B cell (primary cell): ENCODE measurements around the gene RMDN2. TPM values are rescaled to one million over a fixed set of nuclear protein-coding genes. Genes with fewer than 3 reads are reported as not detected.

Experiments
- ATAC-seq: fragments of 200-7000 bp; cut with Tn5 transposase; one replicate; pipeline ENCODE4 v1.10.0; 2021; ENCODE audit warnings: low read depth, mild to moderate bottlenecking, moderate number of reproducible peaks, moderate library complexity
- CTCF ChIA-PET: fragments of 350-600 bp; sonication (Branson Sonifier 250); formaldehyde crosslinking; loops from one replicate; lab custom pipeline; 2021; ENCODE audit warnings: antibody characterized with exemption, inconsistent platforms; lab: Charles Lee
- POLR2A ChIA-PET: fragments of 350-600 bp; sonication (Branson Sonifier 250); formaldehyde crosslinking; loops from one replicate; lab custom pipeline; 2021; ENCODE audit warnings: antibody characterized with exemption; lab: Charles Lee
- DNase-seq: peaks from one replicate; pipeline ENCODE4 v3.0.0; 2013
- H2AFZ ChIP-seq: 2 replicates; pipeline ENCODE4 v1.6.1; 2012; ENCODE audit warnings: mild to moderate bottlenecking, low read depth, low read length; ENCODE audit not compliant: insufficient read depth, poor library complexity, severe bottlenecking
- H3K27ac ChIP-seq, 2 donors: 1 replicate in 1 of 2; 2 replicates in 1 of 2; pipeline ENCODE4 v1.5.1; 2012 to 2013; ENCODE audit warnings: low read length in 2 of 2, mild to moderate bottlenecking in 2 of 2, moderate library complexity in 1 of 2
- H3K27me3 ChIP-seq, 4 experiments: fragments of 200-600 bp in 1 of 4; sonication (generic) in 1 of 4; replicated peaks in 1 of 4; 1 replicate in 2 of 4; 2 replicates in 2 of 4; pipeline versions ENCODE4 v1.6.1 to v1.7.0; 2013 to 2016; ENCODE audit warnings: low read length in 3 of 4, mild to moderate bottlenecking in 2 of 4, mixed read lengths in 1 of 4, moderate library complexity in 1 of 4; ENCODE audit not compliant: insufficient read depth in 4 of 4, control insufficient read depth in 3 of 4; ENCODE audit errors: control extremely low read depth in 1 of 4
- H3K36me3 ChIP-seq, 2 experiments: replicated peaks in 1 of 2; 1 replicate in 1 of 2; 2 replicates in 1 of 2; pipeline versions ENCODE4 v1.6.1 to v1.7.1; 2013; ENCODE audit warnings: low read length in 1 of 2; ENCODE audit not compliant: insufficient read depth in 2 of 2, control insufficient read depth in 1 of 2; ENCODE audit errors: control extremely low read depth in 1 of 2, extremely low read depth in 1 of 2
- H3K4me1 ChIP-seq, 2 donors: fragments of 200-600 bp in 1 of 2; sonication (generic) in 1 of 2; 1 replicate in 1 of 2; 2 replicates in 1 of 2; pipeline versions ENCODE4 v1.5.1 to v1.6.1; 2013 to 2017; ENCODE audit warnings: low read length in 2 of 2; ENCODE audit not compliant: control insufficient read depth in 2 of 2, insufficient read depth in 2 of 2
- H3K4me2 ChIP-seq: replicated peaks from 2 replicates; pipeline ENCODE3; 2012; ENCODE audit warnings: mild to moderate bottlenecking, low read depth, low read length; ENCODE audit not compliant: poor library complexity, severe bottlenecking
- H3K4me3 ChIP-seq, 5 experiments: fragments of 200-600 bp in 1 of 5; sonication (generic) in 1 of 5; 1 replicate in 3 of 5; 2 replicates in 2 of 5; pipeline versions ENCODE4 v1.5.1 to v1.7.0; 2011 to 2016; ENCODE audit warnings: low read length in 4 of 5, mild to moderate bottlenecking in 4 of 5, low read depth in 2 of 5, control low read depth in 1 of 5, moderate library complexity in 1 of 5; ENCODE audit not compliant: insufficient read depth in 1 of 5; ENCODE audit errors: control extremely low read depth in 1 of 5, extremely low read depth in 1 of 5
- H3K79me2 ChIP-seq: fragments of 200-600 bp; sonication (generic); one replicate; pipeline ENCODE4 v1.6.0; 2016; ENCODE audit warnings: low read length; ENCODE audit not compliant: control insufficient read depth, insufficient read depth
- H3K9ac ChIP-seq: fragments of 200-600 bp; sonication (generic); 2 replicates; pipeline ENCODE4 v1.6.1; 2017; ENCODE audit warnings: mild to moderate bottlenecking, low read length, moderate library complexity
- H3K9me3 ChIP-seq, 3 donors: one replicate each; pipeline versions ENCODE4 v1.6.1 to v1.7.1; 2013; ENCODE audit warnings: low read length in 2 of 3; ENCODE audit not compliant: control insufficient read depth in 2 of 3, insufficient read depth in 1 of 3; ENCODE audit errors: control extremely low read depth in 1 of 3
- H4K20me1 ChIP-seq: 2 replicates; pipeline ENCODE4 v1.6.0; 2012; ENCODE audit warnings: mild to moderate bottlenecking, low read length; ENCODE audit not compliant: insufficient read depth, control insufficient read depth, poor library complexity, severe bottlenecking
- H3K27ac Mint-ChIP-seq: one replicate; pipeline ENCODE4 v1.8.0; 2021; ENCODE audit warnings: mixed read lengths
- H3K27me3 Mint-ChIP-seq: one replicate; pipeline ENCODE4 v1.8.0; 2021; ENCODE audit warnings: mixed read lengths
- H3K4me1 Mint-ChIP-seq: one replicate; pipeline ENCODE4 v1.8.0; 2021; ENCODE audit warnings: mixed read lengths
- H3K4me3 Mint-ChIP-seq: one replicate; pipeline ENCODE4 v1.8.0; 2021; ENCODE audit warnings: mixed read lengths
- H3K9me3 Mint-ChIP-seq: one replicate; pipeline ENCODE4 v1.8.0; 2022; ENCODE audit warnings: mixed read lengths; ENCODE audit not compliant: insufficient read depth
- EZH2 ChIP-seq: IDR thresholded peaks from 2 replicates; pipeline ENCODE4 v1.6.1; 2012; ENCODE audit warnings: borderline replicate concordance, low read depth, mild to moderate bottlenecking, moderate library complexity, low read length; ENCODE audit not compliant: insufficient read depth, poor library complexity, severe bottlenecking
- WGBS: methylation state at CpG from one replicate; pipeline ENCODE4 v1.1.5; 2013; ENCODE audit warnings: missing lambda C conversion rate; ENCODE audit not compliant: insufficient coverage; 5-methylcytosine and 5-hydroxymethylcytosine counted together
- intact Hi-C: fragments of 100-400 bp; cut with micrococcal nuclease; formaldehyde crosslinking; loops from one replicate; pipeline ENCODE4 v1.10.0; 2022
- polyA plus RNA-seq: library from polyadenylated mRNA; depleted of rRNA; stranded (reverse); fragments of >200 nt; gene quantifications from 2 replicates; pipeline ENCODE4 v1.2.3, GENCODE V29; 2012
- total RNA-seq, 2 donors: library from RNA; stranded (reverse); fragments of 120-200 nt in 1 of 2; gene quantifications; 1 replicate in 1 of 2; 2 replicates in 1 of 2; pipeline versions ENCODE4 v1.2.3 to v1.2.4, GENCODE V29; 2013 to 2022
- TF ChIP-seq, protein P1 (sequence below): fragments of 200-600 bp; IDR thresholded peaks from one replicate; pipeline ENCODE4 v1.8.0; 2022; ENCODE audit warnings: antibody characterized with exemption, mild to moderate bottlenecking

RMDN2 gene
- total and polyA plus RNA-seq, 2 donors (not counting 1 experiment from before 2014, with no cell fraction given), result 6.4 to 6.6 TPM

DNA sequence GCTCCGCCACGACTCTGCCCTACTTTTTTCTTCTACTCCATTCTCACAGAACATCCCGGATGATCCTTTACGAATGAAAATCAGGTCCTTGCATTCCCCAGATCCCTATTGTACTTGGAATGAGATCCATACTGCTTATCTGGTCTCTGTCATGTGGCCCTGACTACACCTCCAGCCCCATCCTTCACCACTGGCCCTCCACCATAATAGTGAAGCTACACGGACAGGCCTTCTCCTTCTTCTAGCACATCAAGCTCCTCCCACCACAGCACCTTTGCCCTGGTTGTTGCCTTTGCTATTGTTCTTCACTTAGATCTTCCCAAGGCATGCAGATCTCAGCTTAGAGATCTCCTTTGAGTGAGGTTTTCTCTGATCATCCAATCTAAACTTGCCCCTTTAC is 20.1 kb upstream of the RMDN2 start:
- H3K27me3 ChIP-seq, result no peaks in the 10 kb centered on the region
- no peaks in the 10 kb centered on the region for H3K79me2 ChIP-seq
- H3K9me3 ChIP-seq, result peaks cover 0 to 9% (median 2%) of the 10 kb centered on the region in 3 donors
- no peaks in the 10 kb centered on the region for H3K4me1 ChIP-seq
- H3K27me3 Mint-ChIP-seq, result peaks cover 11% of the 10 kb centered on the region
- DNase-seq, result no peak
- no peak for ATAC-seq
- no peaks in the 10 kb centered on the region for H3K9me3 Mint-ChIP-seq
- H3K4me2 ChIP-seq, result no peak overlapping the region
- no peak overlapping the region for H3K27ac ChIP-seq
- ChIA-PET POLR2A (no interaction called here), CTCF (no interaction called here)
- TF ChIP-seq, protein P1, sequence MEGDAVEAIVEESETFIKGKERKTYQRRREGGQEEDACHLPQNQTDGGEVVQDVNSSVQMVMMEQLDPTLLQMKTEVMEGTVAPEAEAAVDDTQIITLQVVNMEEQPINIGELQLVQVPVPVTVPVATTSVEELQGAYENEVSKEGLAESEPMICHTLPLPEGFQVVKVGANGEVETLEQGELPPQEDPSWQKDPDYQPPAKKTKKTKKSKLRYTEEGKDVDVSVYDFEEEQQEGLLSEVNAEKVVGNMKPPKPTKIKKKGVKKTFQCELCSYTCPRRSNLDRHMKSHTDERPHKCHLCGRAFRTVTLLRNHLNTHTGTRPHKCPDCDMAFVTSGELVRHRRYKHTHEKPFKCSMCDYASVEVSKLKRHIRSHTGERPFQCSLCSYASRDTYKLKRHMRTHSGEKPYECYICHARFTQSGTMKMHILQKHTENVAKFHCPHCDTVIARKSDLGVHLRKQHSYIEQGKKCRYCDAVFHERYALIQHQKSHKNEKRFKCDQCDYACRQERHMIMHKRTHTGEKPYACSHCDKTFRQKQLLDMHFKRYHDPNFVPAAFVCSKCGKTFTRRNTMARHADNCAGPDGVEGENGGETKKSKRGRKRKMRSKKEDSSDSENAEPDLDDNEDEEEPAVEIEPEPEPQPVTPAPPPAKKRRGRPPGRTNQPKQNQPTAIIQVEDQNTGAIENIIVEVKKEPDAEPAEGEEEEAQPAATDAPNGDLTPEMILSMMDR, result no peak
- TF ChIP-seq EZH2, result no peak
- H3K27ac Mint-ChIP-seq, result no peak overlapping the region
- H3K4me3 Mint-ChIP-seq, result no peak overlapping the region
- H2AFZ ChIP-seq, result no peak overlapping the region
- intact Hi-C loops, result no loop called here
- WGBS, result 94% methylated on average over 5 of the region's 5 CpGs
- no peak overlapping the region for H3K9ac ChIP-seq
- no peaks in the 10 kb centered on the region for H3K4me1 Mint-ChIP-seq
- no peaks in the 10 kb centered on the region for H3K36me3 ChIP-seq
- H3K4me3 ChIP-seq, result no peak overlapping the region
- no peaks in the 10 kb centered on the region for H4K20me1 ChIP-seq

DNA sequence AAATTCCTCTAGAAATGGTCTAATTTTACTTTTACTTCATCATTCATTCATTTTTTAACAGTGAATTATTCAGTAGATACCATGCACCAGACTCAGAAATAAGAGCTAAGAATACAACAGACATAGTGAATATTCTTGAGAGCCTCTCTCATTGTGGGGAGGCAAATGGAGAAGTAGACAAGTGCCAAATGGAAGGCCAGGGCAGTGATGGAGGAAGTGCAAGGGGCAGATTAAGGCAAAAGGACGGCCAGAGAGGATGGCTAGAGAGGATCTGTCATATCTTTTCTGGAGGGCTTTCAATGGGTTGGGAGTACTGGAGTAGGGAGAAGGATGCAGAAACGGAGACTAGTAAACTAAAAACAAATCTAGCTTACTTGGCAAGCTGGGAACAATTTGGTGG is 19.0 kb upstream of the RMDN2 start:
- Histone ChIP-seq H4K20me1 (no peaks in the 10 kb centered on the region), H3K9me3 (no peaks in the 10 kb centered on the region), H3K4me2 (no peak overlapping the region), H3K4me3 (no peak overlapping the region), H3K36me3 (no peaks in the 10 kb centered on the region), H3K79me2 (no peaks in the 10 kb centered on the region), H3K27ac (no peak overlapping the region), H3K4me1 (no peaks in the 10 kb centered on the region), H2AFZ (no peak overlapping the region), H3K9ac (no peak overlapping the region), H3K27me3 (no peaks in the 10 kb centered on the region)
- ChIA-PET CTCF (no interaction called here), POLR2A (no interaction called here)
- no peak for DNase-seq
- no peak overlapping the region for H3K4me3 Mint-ChIP-seq
- intact Hi-C loops, result no loop called here
- TF ChIP-seq, protein P1, result no peak
- no peak for TF ChIP-seq EZH2
- peaks cover 11% of the 10 kb centered on the region for H3K27me3 Mint-ChIP-seq
- H3K9me3 Mint-ChIP-seq, result no peaks in the 10 kb centered on the region
- H3K27ac Mint-ChIP-seq, result no peak overlapping the region
- H3K4me1 Mint-ChIP-seq, result no peaks in the 10 kb centered on the region
- WGBS, result 63% methylated on average over 1 of the region's 2 CpGs
- no peak for ATAC-seq
